HG03039 (cell line): Measurements from ENCODE around the gene TPD52L1.

ENCODE experiments used
- ATAC-seq: cut with Tn5 transposase; IDR thresholded peaks from one replicate; pipeline ENCODE4 v1.9.1; 2021; ENCODE audit warnings: mild to moderate bottlenecking, moderate library complexity; ENCODE audit not compliant: unreplicated experiment

The TPD52L1 gene

GRCh38 chr6:125207956-125208355 is 54.4 kb downstream of the TPD52L1 start:
- no peak for ATAC-seq

DNA sequence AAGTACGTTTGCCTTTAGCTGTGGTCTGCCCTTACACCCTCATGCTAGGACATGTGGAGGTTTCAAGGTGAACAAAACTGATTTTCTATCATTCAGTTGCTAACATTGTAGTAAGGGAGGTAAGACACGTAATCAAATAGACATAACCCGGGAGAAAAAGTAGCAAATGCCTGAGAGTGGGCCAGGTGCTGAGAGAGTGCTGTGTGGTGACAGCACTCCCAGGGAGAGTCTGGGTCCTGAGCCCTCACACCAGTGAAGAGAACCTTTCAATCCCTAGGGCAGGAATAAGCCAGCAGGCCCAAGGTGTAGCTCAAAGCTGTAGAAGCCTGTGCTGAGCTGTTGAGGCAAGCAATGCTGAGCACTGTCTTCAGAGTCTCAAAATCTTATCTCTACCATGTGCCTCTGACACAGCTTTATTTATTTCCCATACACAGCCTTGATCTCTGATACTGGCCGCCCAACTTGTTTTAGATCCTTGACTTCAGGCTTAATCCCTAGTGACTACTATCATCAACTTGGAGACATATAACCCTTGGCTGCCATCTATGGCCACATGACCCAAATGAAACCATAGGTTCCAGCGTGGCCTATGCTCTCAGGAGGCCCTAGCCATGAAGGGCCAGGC is 55.2 kb downstream of the TPD52L1 start:
- ATAC-seq, result no peak

GRCh38 chr6:125210667-125211066 is 57.1 kb downstream of the TPD52L1 start:
- no peak for ATAC-seq

DNA sequence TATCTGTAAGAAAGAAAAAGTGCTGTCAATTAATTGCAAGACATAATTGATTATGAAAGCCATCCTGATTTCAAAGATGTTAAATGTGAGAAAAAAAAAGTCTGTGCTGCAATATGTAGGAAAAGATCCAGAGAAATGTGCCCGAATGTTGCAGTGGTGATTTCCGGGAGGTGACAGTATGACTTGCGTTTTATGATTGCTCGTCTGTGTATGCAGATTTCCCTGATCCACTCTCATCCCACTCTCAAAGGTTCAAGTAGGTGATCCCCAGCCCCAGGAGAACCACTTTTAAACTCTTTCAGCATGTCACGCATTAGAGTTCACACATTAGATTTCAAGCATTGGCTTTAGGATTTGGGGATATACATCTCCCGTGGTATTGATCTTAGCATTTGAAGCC is 57.8 kb downstream of the TPD52L1 start:
- ATAC-seq, result no peak

- no peak for ATAC-seq
Observed at GRCh38 chr6:125212377-125212776, 58.8 kb downstream of the TPD52L1 start.

GRCh38 chr6:125213939-125214338 is 60.4 kb downstream of the TPD52L1 start:
- ATAC-seq, result no peak

DNA sequence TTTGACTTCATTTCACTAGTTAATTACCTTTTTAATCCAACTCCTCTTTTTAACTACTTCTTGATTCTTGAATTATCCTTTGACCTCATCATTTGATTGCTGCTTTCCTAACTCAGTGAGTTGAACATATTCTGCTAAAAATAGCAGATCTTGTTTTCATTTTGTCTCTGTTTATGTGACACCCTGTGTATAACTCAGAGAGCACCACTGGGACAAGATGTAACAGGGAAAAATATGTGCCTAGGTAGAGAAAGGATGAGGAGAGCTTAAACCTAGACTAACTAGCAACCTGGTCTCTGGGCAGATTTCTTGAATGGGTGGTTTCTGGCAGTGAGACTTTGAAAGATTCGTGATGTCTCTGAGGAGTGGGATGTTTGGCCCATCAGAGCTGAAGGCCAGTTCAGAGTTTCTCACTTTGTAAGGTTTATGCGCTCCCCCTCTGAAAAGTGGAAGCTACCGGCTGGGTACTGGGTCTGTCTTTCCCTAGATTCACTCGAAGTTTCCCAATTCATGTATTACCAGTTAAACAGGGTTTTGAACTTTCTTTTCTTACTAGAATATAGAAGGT is 61.8 kb downstream of the TPD52L1 start:
- ATAC-seq, result no peak

DNA sequence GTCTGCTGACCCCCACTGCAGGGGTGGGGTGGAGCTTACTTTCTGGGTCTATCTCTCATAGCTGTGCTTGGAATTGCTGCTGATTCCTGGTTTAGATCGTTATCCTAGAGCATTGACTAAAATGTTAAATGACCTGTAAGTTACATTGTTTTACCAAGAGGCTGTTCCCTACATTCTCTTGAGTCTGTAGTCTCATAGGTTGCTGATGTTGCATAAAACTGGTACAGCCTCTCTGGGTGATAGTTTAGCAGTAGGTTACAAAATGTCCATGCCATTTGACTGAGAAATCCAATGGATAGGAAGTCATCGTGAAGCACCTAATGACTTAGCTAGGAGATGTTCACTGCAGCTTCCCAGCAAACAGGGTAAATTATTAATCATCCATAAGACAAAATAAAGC is 62.4 kb downstream of the TPD52L1 start:
- no peak for ATAC-seq

GRCh38 chr6:125217369-125217768 is 63.8 kb downstream of the TPD52L1 start:
- ATAC-seq, result no peak

DNA sequence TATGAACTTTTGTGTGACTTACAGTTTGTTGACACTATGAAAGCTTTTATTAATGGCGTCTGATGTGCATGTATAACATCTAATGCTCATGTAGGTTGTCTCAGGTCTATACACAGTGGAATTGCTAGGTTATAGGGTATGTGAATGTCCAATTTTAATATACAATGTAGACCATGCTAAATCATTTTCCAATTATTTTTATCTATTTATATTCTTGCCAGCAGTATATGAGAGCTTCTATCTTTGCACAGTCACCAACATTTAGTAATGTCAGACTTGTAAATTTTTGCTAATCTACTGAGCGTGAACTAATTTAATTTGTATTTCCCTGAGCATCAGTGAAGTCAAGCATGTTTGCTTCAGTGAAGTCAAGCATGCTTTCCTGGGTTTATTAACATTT is 64.4 kb downstream of the TPD52L1 start:
- no peak for ATAC-seq

- ATAC-seq, result no peak
Observed at GRCh38 chr6:125219361-125219895, 65.9 kb downstream of the TPD52L1 start.

GRCh38 chr6:125220712-125221111 is 67.1 kb downstream of the TPD52L1 start:
- no peak for ATAC-seq

DNA sequence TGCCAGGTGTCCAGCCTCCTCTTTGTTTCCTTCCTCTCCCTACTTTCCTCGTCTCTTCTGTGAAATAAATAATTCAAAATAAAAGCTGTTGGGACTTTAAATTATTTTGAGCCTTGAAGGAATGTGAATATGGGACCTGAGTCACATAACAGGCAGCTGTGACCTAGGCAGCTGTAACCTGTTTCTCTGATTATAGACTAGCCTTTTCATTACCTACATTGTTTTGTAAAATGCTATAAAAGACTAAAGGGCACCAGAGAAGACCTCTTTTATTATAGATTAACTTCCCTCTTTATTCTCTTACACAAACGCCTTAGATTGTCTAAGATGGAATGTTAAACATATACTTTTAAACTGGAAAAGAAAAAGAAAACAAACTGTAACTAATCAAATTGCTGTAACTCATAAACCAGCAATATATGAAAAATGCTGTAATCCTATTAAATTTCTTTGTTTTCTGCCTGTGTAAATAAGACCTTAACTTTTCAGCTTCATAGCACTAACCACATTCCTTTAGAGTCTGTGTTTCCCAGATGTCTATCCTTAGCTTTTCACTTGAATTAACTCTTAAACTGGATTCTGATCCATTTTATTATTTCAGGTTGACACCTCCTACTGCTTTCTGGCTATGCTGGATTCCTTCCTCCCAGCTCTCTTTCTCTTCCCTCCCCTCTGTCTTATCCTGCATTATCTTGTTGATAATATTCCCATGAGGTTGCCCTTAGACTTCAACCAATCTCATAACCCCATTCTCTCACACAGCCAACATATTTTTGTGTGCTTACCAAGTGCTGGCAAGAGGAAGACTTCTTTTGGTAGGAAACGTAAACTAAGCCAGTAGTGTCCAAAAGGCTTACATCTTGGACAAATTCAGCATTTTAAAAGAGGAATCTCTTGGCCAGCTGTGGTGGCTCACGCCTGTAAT is 69.2 kb downstream of the TPD52L1 start:
- no peak for ATAC-seq

DNA sequence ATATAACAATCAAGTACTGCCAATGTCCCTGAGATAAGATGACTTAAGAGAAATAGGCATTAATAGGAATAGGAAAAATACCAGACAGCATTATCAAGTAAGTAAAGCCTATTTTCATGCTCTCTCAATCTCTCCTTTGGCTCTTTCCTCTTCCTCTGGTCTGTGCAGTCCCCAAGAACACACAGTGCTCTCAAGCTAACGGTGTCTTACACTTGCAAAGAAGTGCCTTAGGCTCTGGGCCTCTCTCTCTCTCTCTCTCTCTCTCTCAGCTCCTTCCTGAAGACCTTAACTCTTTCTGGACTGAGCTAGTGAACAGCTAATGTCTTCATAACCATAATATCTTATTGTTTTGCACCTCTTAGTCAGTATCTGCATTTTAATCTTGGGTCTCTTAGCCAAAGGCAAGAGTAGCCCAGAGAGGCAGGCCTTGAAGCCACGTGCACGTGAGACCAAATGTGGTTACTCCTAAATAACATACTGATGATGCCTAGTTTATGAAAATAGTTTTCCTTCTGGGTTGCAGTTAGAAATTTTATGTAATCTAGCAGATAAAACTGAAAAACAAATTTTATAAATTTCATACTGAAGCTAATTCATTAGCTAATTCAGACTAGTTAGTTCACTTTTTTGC is 70.8 kb downstream of the TPD52L1 start:
- ATAC-seq, result no peak

DNA sequence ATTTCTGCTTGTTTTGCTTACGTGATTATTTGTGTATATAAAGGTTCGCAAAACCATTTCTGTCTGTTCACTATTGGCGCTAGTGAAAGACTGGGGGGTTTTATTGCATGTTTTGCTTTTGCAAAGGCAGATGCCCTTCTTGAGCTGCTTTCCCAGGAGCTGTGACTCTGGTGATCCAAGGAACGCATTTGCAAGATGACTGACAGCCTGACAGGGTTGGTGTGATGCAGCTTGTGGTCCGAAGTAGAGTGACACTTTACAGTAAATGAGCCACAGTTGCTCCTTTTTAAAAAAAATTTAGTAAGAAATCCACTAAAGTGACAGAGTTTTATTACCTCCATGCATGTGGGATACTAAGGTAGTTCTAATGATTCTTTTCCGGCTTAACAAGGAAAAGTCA is 73.7 kb downstream of the TPD52L1 start:
- ATAC-seq, result no peak

GRCh38 chr6:125228981-125229479 is 75.5 kb downstream of the TPD52L1 start:
- ATAC-seq, result no peak

DNA sequence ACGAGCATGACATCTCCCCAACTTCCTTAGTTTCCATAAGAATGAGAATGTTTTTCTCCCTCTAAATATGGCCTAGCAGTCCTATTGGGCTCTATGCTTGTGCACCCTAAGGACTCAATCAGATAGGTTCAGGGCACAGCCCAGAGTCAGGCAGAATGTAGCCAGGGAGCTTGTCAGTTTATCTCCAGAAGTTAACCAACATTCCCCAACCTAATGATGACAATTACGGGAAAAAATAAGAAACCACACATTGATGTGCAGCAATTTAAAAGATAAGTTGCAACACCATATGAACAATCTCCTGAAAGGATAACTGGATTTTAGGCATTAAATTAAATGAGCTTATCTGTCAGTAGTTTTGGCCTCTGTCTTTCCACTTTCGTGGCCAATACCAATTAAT is 77.1 kb downstream of the TPD52L1 start:
- no peak for ATAC-seq

DNA sequence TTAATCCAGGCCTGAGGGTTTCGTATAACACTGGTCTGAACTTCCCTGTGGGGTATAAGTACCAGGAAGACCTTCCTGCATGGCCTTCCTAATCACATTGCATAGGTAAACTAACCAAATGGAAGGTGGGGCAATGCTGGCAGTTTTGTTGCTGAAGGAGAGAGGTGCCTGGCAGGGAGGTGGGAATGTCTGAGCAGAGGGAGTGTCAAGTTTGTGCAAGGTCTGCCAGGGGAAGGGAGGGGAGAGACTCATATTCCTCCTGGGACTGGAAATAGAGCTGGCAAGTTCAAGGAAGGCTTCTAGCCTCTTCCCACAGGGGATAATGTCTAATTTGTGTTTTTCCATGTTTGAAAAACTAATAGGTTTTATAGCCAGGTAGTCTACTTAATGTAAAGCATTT is 77.6 kb downstream of the TPD52L1 start:
- no peak for ATAC-seq

DNA sequence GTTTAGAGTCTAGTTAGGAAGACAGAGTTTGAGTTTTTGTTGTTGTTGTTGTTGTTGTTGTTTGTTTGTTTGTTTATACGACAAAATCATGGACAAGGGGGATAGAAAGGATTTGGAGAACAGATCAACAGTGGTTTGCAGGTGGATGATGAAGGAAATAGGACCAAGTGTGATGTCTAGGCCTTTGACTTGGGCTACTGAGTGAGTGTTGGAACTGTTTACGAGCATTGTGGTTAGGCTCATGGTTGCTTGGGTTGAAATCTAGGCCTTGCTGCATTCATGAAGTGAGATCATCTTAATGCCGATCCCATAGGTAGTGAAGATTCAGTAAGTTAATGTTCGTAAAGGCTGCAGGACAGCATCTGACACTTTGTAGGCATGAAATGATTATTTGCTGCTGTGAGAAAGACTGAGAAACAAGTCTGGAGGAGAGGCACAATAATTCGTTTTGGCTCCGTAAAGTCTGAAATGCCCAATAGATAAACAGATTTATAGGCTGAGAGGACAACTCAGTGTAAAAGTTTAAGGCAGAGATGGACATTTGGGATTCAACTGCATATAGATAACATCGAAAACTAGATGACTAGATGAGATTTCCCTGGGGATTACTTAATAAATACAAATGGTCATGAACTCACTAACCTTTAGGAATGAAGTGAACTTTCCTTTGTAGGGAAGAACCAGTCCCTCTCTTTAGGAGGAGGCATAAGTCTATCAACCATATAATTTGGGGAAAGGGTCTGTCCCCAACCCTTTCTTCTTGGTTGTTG is 78.2 kb downstream of the TPD52L1 start:
- ATAC-seq, result no peak

GRCh38 chr6:125232466-125232865 is 78.9 kb downstream of the TPD52L1 start:
- ATAC-seq, result no peak
